Aorta (tissue), 5 donors: Measurements from ENCODE around the gene NR6A1. TPM values are rescaled to one million over a fixed set of nuclear protein-coding genes. Genes with fewer than 3 reads are reported as not detected.

Source experiments
- ATAC-seq: fragments of 200-7000 bp; cut with Tn5 transposase; one replicate; pipeline ENCODE4 v1.9.1; 2022; ENCODE audit warnings: moderate library complexity; ENCODE audit not compliant: low FRiP score
- DNase-seq, 2 donors: peaks; one replicate each; pipeline ENCODE4 v3.0.0-alpha.2; 2020
- H3K27ac ChIP-seq, 2 donors: one replicate each; pipeline ENCODE4 v1.5.1; 2013; ENCODE audit warnings: low read length in 2 of 2, mild to moderate bottlenecking in 2 of 2, moderate library complexity in 2 of 2, control low read depth in 1 of 2, inconsistent platforms in 1 of 2, low read depth in 1 of 2
- H3K27me3 ChIP-seq, 2 donors: one replicate each; pipeline ENCODE4 v1.6.1; 2013; ENCODE audit warnings: control low read depth in 1 of 2, low read length in 1 of 2, mild to moderate bottlenecking in 1 of 2, moderate library complexity in 1 of 2; ENCODE audit not compliant: insufficient read depth in 2 of 2, control insufficient read depth in 1 of 2
- H3K36me3 ChIP-seq, 2 donors: one replicate each; pipeline ENCODE4 v1.6.1; 2013; ENCODE audit warnings: control low read depth in 1 of 2, low read length in 1 of 2, mild to moderate bottlenecking in 1 of 2; ENCODE audit not compliant: insufficient read depth in 2 of 2, control insufficient read depth in 1 of 2
- H3K4me1 ChIP-seq, 2 donors: one replicate each; pipeline ENCODE4 v1.6.1; 2013; ENCODE audit warnings: low read length in 2 of 2, control low read depth in 1 of 2, mild to moderate bottlenecking in 1 of 2, moderate library complexity in 1 of 2; ENCODE audit not compliant: insufficient read depth in 2 of 2, control insufficient read depth in 1 of 2
- H3K4me3 ChIP-seq, 2 donors: one replicate each; pipeline ENCODE4 v1.5.1; 2013; ENCODE audit warnings: low read length in 2 of 2, control low read depth in 1 of 2, mild to moderate bottlenecking in 1 of 2
- H3K9me3 ChIP-seq: one replicate; pipeline ENCODE4 v1.6.1; 2013; ENCODE audit warnings: mild to moderate bottlenecking, low read length; ENCODE audit not compliant: control insufficient read depth
- WGBS, 2 donors: extraction: QIAGEN DNeasy Blood & Tissue Kit; methylation state at CpG; one replicate each; pipeline ENCODE4 v1.1.7; 2013; 5-methylcytosine and 5-hydroxymethylcytosine counted together
- intact Hi-C, 2 donors: fragments of 100-400 bp; cut with DNase I; formaldehyde crosslinking; loops; one replicate each; pipeline versions ENCODE4 v1.14.2 to v1.15.0; 2022
- polyA plus RNA-seq, 2 donors: library from polyadenylated mRNA; stranded (reverse); fragments of 200-250 nt; gene quantifications; one replicate each; pipeline ENCODE4 v1.2.3, GENCODE V29; 2013
- total RNA-seq, 2 donors: library from RNA; stranded (reverse); fragmentation: NEBNext Ultra II Directional; extraction: Animal tissue kit (Norgen Biotek cat#: 25700); gene quantifications; one replicate each; pipeline ENCODE4 v1.2.1, GENCODE V29; 2021
- donor health status: healthy with polysubstance abuse.
- donor health status: Bipolar disorder and iron deficiency.
- donor health status: DM: no; HTN: no; CAD: no.
- donor health status: DM: no; HTN: no; CAD: no.
- donor health status: DM: yes; HTN: yes; CAD: no.

Gene NR6A1
- total and polyA plus RNA-seq, 4 donors: 0.26 to 1.6 (median 0.46) TPM

GRCh38 chr9:124639637-124640036 lies 131.5 kb downstream of the NR6A1 start:
- no peak overlapping the region for H3K4me3 ChIP-seq
- DNase-seq (no peak), ATAC-seq (no peak)
- intact Hi-C loops: no loop called here
- H3K36me3 ChIP-seq: no peaks in the 10 kb centered on the region
- H3K27me3 ChIP-seq: peaks cover 0 to 2% of the 10 kb centered on the region in 2 donors
- no peaks in the 10 kb centered on the region for H3K9me3 ChIP-seq
- no peak overlapping the region for H3K27ac ChIP-seq
- no peaks in the 10 kb centered on the region for H3K4me1 ChIP-seq

DNA sequence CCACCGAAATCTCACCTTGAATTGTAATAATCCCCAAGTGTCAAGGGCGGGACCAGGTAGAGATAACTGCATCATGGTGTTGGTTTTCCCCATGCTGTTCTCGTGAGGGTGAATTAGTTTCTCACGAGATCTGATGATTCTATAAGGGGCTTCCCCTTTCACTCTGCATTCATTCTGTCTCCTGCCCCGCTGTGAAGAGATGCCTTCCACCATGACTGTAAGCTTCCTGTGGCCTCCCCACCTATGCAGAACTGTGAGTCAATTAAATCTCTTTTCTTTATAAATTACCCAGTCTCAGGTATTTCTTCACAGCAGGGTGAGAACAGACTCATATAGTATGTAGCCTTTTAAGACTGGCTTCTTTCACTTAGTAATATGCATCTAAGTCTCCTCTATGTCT lies 135.8 kb downstream of the NR6A1 start:
- H3K27ac ChIP-seq: no peak overlapping the region
- intact Hi-C loops: no loop called here
- H3K4me3 ChIP-seq: no peak overlapping the region
- ATAC-seq (no peak), DNase-seq (no peak)
- H3K27me3 ChIP-seq: peaks cover 0 to 2% of the 10 kb centered on the region in 2 donors
- H3K4me1 ChIP-seq: no peaks in the 10 kb centered on the region
- 95 to 97% methylated on average over 5 of the region's 5 CpGs for WGBS, 2 donors
- no peaks in the 10 kb centered on the region for H3K36me3 ChIP-seq
- H3K9me3 ChIP-seq: no peaks in the 10 kb centered on the region

GRCh38 chr9:124632077-124632621 lies 139.0 kb downstream of the NR6A1 start:
- Histone ChIP-seq H3K27me3 (no peaks in the 10 kb centered on the region), H3K4me3 (no peak overlapping the region), H3K27ac (no peak overlapping the region), H3K4me1 (no peaks in the 10 kb centered on the region), H3K36me3 (no peaks in the 10 kb centered on the region), H3K9me3 (no peaks in the 10 kb centered on the region)
- no peak for DNase-seq
- 4 to 5% methylated on average over 5 of the region's 5 CpGs for WGBS, 2 donors
- intact Hi-C loops: no loop called here
- ATAC-seq: no peak

GRCh38 chr9:124631326-124631725 lies 139.8 kb downstream of the NR6A1 start:
- H3K27me3 ChIP-seq: no peaks in the 10 kb centered on the region
- H3K36me3 ChIP-seq: no peaks in the 10 kb centered on the region
- H3K4me3 ChIP-seq: no peak overlapping the region
- ATAC-seq (no peak), DNase-seq (no peak)
- no peaks in the 10 kb centered on the region for H3K4me1 ChIP-seq
- intact Hi-C loops: no loop called here
- H3K27ac ChIP-seq: no peak overlapping the region
- no peaks in the 10 kb centered on the region for H3K9me3 ChIP-seq

GRCh38 chr9:124629600-124629999 lies 141.5 kb downstream of the NR6A1 start:
- DNase-seq: no peak
- no peak for ATAC-seq
- Histone ChIP-seq H3K4me1 (no peaks in the 10 kb centered on the region), H3K4me3 (no peak overlapping the region), H3K9me3 (no peaks in the 10 kb centered on the region), H3K36me3 (no peaks in the 10 kb centered on the region), H3K27ac (no peak overlapping the region), H3K27me3 (no peaks in the 10 kb centered on the region)
- 54 to 55% methylated on average over 2 of the region's 2 CpGs for WGBS, 2 donors
- intact Hi-C loops: no loop called here

- no peaks in the 10 kb centered on the region for H3K27me3 ChIP-seq
- ATAC-seq (no peak), DNase-seq (no peak)
- no peak overlapping the region for H3K4me3 ChIP-seq
- intact Hi-C loops: no loop called here
- H3K9me3 ChIP-seq: no peaks in the 10 kb centered on the region
- H3K36me3 ChIP-seq: no peaks in the 10 kb centered on the region
- 96% methylated on average over 11 of the region's 11 CpGs for WGBS, 2 donors
- no peak overlapping the region for H3K27ac ChIP-seq
- no peaks in the 10 kb centered on the region for H3K4me1 ChIP-seq
Observed at GRCh38 chr9:124628741-124629140, 142.4 kb downstream of the NR6A1 start.

GRCh38 chr9:124626276-124626675 lies 144.8 kb downstream of the NR6A1 start:
- intact Hi-C loops: no loop called here
- Histone ChIP-seq H3K27me3 (no peaks in the 10 kb centered on the region), H3K9me3 (no peaks in the 10 kb centered on the region), H3K4me3 (no peak overlapping the region), H3K27ac (no peak overlapping the region), H3K36me3 (no peaks in the 10 kb centered on the region), H3K4me1 (no peaks in the 10 kb centered on the region)
- 86 to 87% methylated on average over 4 of the region's 4 CpGs for WGBS, 2 donors
- no peak for ATAC-seq
- no peak for DNase-seq

GRCh38 chr9:124625087-124625486 lies 146.0 kb downstream of the NR6A1 start:
- no peak for DNase-seq
- WGBS, 2 donors: 87 to 93% methylated on average over 6 of the region's 6 CpGs

GRCh38 chr9:124624735-124624992 lies 146.4 kb downstream of the NR6A1 start:
- no peak for ATAC-seq
- intact Hi-C loops: no loop called here
- no peak for DNase-seq
- WGBS, 2 donors: 8 to 12% methylated on average over 1 of the region's 1 CpG
- Histone ChIP-seq H3K4me3 (no peak overlapping the region), H3K36me3 (no peaks in the 10 kb centered on the region), H3K27ac (no peak overlapping the region), H3K9me3 (no peaks in the 10 kb centered on the region), H3K27me3 (no peaks in the 10 kb centered on the region), H3K4me1 (no peaks in the 10 kb centered on the region)

More at GRCh38 chr9:124625087-124625486, 146.0 kb downstream of the NR6A1 start:
- Histone ChIP-seq H3K27me3 (no peaks in the 10 kb centered on the region), H3K9me3 (no peaks in the 10 kb centered on the region), H3K4me1 (no peaks in the 10 kb centered on the region), H3K4me3 (no peak overlapping the region), H3K27ac (no peak overlapping the region), H3K36me3 (no peaks in the 10 kb centered on the region)
- no peak for ATAC-seq
- intact Hi-C loops: no loop called here
